Activated T-helper 17 cell treated with anti-CD3 and anti-CD28 coated beads, Interleukin-2, amount 50 U/mL, for 72 hours (primary cell): ENCODE data around the gene FERMT3. TPM values are rescaled to one million over a fixed set of nuclear protein-coding genes. Genes with fewer than 3 reads are reported as not detected.

Source experiments
- ATAC-seq: fragments of 150-1000 bp; cut with Tn5 transposase; replicated peaks from 2 replicates; pipeline ENCODE4 v1.10.0; 2021; ENCODE audit warnings: mild to moderate bottlenecking, moderate library complexity
- H3K27ac Mint-ChIP-seq: one replicate; pipeline ENCODE4 v1.8.0; 2022; ENCODE audit warnings: mixed read lengths
- H3K27me3 Mint-ChIP-seq: one replicate; pipeline ENCODE4 v1.8.0; 2022; ENCODE audit warnings: mixed read lengths
- H3K36me3 Mint-ChIP-seq: one replicate; pipeline ENCODE4 v1.8.0; 2022; ENCODE audit warnings: low read depth, mild to moderate bottlenecking, mixed read lengths
- H3K4me1 Mint-ChIP-seq: one replicate; pipeline ENCODE4 v1.8.0; 2022; ENCODE audit warnings: mixed read lengths
- H3K4me3 Mint-ChIP-seq: one replicate; pipeline ENCODE4 v1.8.0; 2022; ENCODE audit warnings: mild to moderate bottlenecking, mixed read lengths
- H3K9me3 Mint-ChIP-seq: one replicate; pipeline ENCODE4 v1.8.0; 2022; ENCODE audit warnings: mixed read lengths
- total RNA-seq, 2 donors: library from RNA; stranded (reverse); gene quantifications; one replicate each; pipeline ENCODE4 v1.2.3, GENCODE V29; 2022

The FERMT3 gene
- total RNA-seq, 2 donors from 2014 or later = 172 to 191 TPM

DNA sequence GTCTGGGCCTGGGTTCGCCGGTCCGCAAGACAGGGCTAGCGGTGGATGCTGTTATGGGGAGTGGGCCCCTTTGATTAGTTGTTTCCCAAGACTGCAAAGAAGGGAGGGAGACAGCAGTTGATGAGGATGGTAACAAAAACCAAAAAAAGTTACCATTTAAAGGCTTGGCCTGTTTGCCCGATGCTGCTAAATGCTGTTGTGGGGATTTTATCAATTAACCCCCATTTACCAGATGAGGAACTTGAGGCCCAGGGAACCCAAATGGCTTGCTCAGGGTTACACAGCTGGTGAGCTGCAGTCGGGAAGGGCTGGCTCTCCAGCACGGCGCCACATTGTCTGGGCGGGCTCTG lies 16.1 kb downstream of the FERMT3 start:
- Mint-ChIP-seq H3K27ac (no peak overlapping the region), H3K4me3 (no peak overlapping the region), H3K36me3 (peaks cover 71% of the 10 kb centered on the region), H3K27me3 (no peaks in the 10 kb centered on the region), H3K4me1 (no peaks in the 10 kb centered on the region), H3K9me3 (no peaks in the 10 kb centered on the region)
- ATAC-seq = no peak

DNA sequence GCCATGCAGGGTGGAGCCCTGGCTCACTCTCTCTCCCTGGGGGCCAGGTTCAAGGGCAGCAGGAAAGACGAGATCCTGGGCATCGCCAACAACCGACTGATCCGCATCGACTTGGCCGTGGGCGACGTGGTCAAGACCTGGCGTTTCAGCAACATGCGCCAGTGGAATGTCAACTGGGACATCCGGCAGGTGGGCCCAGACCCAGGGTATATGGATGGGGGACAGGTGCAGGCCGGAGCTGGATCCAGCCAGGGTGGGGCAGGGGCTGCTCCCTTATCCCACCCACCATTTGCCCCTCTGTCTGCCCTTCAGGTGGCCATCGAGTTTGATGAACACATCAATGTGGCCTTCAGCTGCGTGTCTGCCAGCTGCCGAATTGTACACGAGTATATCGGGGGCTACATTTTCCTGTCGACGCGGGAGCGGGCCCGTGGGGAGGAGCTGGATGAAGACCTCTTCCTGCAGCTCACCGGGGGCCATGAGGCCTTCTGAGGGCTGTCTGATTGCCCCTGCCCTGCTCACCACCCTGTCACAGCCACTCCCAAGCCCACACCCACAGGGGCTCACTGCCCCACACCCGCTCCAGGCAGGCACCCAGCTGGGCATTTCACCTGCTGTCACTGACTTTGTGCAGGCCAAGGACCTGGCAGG lies 16.6 kb downstream of the FERMT3 start:
- Mint-ChIP-seq H3K4me3 (no peak overlapping the region), H3K9me3 (no peaks in the 10 kb centered on the region), H3K27me3 (no peaks in the 10 kb centered on the region), H3K27ac (no peak overlapping the region), H3K36me3 (peaks cover 71% of the 10 kb centered on the region), H3K4me1 (no peaks in the 10 kb centered on the region)
- ATAC-seq = no peak

DNA sequence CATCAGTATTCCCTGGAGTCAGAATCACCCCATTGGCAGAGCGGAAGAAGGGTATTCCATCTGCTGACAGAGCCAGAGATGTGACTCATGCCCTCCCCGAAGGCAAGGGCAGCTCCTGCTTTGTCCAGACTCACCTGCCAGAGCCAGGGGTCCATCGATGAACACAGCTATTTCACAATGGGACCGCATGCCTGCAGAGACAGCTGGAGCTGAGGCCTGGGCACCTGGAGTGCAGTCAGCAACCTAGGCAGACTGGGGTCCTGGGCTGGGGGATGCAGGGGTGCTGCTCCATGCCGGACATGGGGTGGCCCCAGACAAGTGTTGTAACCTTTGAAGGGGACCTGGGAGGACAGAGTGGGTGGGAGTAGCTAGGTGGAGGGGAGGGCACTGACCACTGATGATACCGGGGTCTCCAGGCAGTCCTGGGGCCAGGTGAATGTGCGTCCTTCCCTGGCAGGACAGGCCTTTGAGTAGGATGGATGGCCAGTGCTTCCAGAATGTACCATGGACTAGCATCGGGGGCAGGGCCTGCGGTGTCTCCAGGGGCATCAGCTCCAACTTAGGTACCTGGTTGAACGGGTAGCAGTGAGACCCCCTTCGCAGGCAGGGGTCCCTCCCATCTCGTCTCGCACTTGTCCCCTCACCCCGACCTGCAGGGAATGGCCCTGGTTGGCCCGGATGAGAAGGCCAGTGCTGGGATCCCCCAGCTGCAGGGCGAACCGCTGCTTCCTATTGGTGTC lies 17.8 kb downstream of the FERMT3 start:
- Mint-ChIP-seq H3K9me3 (no peaks in the 10 kb centered on the region), H3K27ac (peak overlapping the region; percentile 67), H3K27me3 (no peaks in the 10 kb centered on the region), H3K4me1 (no peaks in the 10 kb centered on the region), H3K36me3 (peaks cover 71% of the 10 kb centered on the region), H3K4me3 (peak overlapping the region; percentile 91)
- ATAC-seq = no peak

DNA sequence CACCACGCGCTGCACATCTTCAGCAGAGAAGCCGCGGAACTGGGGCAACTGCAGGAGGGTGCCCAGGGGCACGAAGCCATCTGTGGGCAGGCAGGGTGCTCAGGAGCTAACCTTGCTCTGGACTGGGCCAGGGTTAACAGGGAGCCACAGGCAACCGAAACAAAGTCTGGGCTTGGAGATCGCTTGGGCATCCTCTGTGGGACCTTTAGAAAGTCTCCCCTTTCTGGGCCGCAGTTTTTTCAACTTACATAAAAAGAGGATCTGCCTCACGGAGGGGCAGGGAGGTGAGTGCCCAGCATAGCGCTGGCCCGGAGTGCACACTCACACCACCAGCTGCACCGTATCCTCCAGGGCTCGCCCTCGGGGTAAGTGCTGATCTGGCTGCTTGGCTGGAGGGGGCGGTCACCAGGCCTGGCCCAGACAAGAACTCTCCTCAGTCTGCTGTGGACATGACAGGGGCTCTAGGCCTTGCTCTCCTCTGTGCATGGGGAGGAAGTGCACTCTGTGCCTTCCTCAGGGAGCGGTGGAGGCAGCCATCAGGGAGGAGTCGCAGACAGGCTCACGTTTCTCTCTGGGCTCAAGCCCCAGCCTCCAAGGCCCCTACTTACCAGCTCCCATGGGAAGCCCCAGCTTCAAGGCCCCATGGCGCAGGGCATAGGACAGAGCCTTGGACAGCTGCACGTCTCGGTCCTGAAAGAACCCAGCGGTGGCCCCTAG lies 18.5 kb downstream of the FERMT3 start:
- Mint-ChIP-seq H3K27me3 (no peaks in the 10 kb centered on the region), H3K4me3 (peak overlapping the region; percentile 91), H3K27ac (peak overlapping the region; percentile 67), H3K4me1 (no peaks in the 10 kb centered on the region), H3K9me3 (no peaks in the 10 kb centered on the region), H3K36me3 (peaks cover 71% of the 10 kb centered on the region)
- ATAC-seq = no peak

DNA sequence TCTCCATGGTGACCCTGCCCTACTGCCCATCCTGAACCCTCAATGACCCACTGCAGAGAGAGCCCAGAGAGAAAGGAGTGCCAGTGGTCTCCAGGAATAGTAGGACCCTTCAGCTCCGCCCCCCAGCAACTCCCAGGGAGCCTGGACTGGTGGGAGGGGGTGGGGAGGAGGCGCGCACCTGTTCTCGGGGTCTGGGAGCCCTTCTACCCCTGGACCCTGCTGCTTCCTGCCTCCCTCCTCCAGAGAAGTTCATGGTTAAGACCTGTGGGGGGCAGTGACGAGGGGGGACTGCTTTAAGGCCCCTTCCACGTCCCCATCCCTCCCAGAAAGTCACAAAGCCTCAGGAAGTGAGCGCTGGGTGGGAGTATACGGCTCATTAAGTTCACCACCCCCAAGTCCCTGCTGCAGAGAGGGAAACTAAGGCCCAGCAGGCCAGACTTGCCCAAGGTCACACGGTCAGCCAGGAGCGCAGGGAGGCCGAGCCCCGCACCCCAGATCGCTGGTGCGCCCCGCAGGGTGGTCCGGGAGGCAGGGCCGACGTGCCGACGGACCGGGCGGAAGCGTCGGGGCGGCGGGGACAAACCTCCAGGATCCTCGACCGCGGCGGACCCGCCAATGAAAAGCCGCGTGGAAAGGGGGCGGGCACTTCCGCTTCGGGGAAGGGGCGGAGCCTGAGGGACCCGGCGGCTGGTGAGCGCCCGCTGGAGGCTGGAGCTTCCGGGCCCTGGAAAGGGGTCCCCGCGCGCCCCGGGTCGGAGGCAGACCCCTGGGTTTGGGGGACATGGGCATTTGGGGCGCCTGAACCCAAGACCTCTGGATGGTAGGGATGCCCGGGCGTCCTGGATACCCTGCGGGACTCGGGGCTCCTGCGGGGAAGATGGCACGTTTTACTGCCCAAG lies 19.3 kb downstream of the FERMT3 start, which contains the start of the genes NUDT22 and TRPT1:
Gene NUDT22 (plus strand): TSS at position 667 of the 899 bp plus-strand sequence. CDS start 379 bp downstream, outside the sequence.
Gene TRPT1 (minus strand): TSS at position 579 of the 899 bp plus-strand sequence. CDS start 326 bp downstream, at position 253.
- peak; percentile 77 for ATAC-seq
- no peaks in the 10 kb centered on the region for H3K27me3 Mint-ChIP-seq
- peaks cover 64% of the 10 kb centered on the region for H3K36me3 Mint-ChIP-seq

DNA sequence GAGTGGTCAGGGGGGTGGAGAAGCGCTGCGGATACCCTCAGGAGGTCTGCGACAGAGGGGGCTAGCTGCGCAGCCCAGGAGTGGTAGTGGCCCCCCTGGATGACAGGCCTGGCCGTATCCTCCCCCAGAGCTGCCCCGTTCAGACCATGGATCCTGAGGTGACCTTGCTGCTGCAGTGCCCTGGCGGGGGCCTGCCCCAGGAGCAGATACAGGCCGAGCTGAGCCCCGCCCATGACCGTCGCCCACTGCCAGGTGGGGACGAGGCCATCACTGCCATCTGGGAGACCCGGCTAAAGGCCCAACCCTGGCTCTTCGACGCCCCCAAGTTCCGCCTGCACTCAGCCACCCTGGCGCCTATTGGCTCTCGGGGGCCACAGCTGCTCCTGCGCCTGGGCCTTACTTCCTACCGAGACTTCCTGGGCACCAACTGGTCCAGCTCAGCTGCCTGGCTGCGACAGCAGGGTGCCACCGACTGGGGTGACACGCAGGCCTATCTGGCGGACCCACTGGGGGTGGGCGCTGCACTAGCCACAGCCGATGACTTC lies 20.1 kb downstream of the FERMT3 start:
- Mint-ChIP-seq H3K36me3 (peaks cover 58% of the 10 kb centered on the region), H3K27ac (peak overlapping the region; percentile 85), H3K4me3 (peak overlapping the region; percentile 91), H3K4me1 (no peaks in the 10 kb centered on the region), H3K27me3 (no peaks in the 10 kb centered on the region), H3K9me3 (no peaks in the 10 kb centered on the region)
- ATAC-seq = peak; percentile 66

More for the DNA sequence above, 19.3 kb downstream of the FERMT3 start, which contains the start of the genes NUDT22 and TRPT1:
- H3K4me1 Mint-ChIP-seq = no peaks in the 10 kb centered on the region
- H3K9me3 Mint-ChIP-seq = no peaks in the 10 kb centered on the region
- H3K4me3 Mint-ChIP-seq = peak within 1 kb of the TSS; percentile 91
- peak within 1 kb of the TSS; percentile 85 for H3K27ac Mint-ChIP-seq

DNA sequence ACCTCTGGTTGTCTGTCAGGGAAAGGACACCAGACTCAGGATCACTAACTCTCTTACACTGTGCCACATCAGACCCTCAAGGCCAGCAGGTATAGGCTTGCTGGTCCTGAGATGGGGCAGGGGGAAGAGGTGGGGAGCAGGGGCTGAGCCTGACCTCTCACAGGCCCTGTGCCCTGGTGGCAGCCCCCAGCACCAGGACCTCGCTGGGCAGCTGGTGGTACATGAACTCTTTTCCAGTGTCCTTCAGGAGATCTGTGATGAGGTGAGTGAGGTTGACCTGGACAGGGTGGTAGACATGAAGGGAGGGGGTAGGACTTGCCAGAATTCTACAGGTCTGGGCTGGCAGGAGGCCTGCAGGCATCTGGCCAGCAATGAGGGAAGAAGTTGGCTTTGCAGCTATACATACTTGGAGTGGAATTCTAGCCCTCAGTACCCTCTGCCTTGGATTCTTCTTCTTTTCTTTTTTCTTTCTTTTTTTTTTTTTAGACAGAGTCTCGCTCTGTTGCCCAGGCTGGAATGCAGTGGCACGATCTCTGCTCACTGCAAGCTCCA lies 21.0 kb downstream of the FERMT3 start:
- no peak for ATAC-seq
- Mint-ChIP-seq H3K27me3 (no peaks in the 10 kb centered on the region), H3K9me3 (no peaks in the 10 kb centered on the region), H3K27ac (peak overlapping the region; percentile 85), H3K4me1 (peaks cover 5% of the 10 kb centered on the region), H3K4me3 (peak overlapping the region; percentile 91), H3K36me3 (peaks cover 49% of the 10 kb centered on the region)

DNA sequence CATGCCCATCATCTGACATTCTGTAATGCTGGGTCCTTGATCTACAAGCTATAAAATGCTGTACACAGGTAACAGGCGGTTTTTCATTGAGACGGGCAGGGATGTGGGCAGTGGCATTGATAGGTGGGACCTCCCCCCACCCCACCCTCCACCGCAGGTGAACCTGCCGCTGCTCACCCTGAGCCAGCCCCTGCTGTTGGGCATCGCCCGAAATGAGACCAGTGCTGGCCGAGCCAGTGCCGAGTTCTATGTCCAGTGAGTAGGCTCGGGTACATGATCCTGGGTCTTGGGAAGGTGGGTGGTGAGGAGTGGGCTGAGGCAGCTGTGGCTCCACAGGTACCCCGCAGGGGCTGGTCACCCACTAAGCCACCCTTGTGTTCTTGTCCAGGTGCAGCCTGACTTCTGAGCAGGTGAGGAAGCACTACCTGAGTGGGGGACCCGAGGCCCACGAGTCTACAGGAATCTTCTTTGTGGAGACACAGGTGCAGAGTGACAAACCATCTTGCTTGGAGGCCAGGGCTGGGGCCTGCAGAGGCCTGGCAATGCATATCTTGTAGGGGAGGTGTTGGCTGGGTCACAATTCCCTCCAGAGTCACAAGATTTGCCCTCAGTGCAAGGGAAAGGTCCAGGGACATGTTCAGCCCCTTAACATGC lies 22.7 kb downstream of the FERMT3 start:
- peak overlapping the region; percentile 46 for H3K27ac Mint-ChIP-seq
- no peaks in the 10 kb centered on the region for H3K9me3 Mint-ChIP-seq
- H3K4me1 Mint-ChIP-seq = peaks cover 5% of the 10 kb centered on the region
- H3K27me3 Mint-ChIP-seq = no peaks in the 10 kb centered on the region
- no peak for ATAC-seq
- H3K4me3 Mint-ChIP-seq = peak overlapping the region; percentile 91
- peaks cover 38% of the 10 kb centered on the region for H3K36me3 Mint-ChIP-seq

DNA sequence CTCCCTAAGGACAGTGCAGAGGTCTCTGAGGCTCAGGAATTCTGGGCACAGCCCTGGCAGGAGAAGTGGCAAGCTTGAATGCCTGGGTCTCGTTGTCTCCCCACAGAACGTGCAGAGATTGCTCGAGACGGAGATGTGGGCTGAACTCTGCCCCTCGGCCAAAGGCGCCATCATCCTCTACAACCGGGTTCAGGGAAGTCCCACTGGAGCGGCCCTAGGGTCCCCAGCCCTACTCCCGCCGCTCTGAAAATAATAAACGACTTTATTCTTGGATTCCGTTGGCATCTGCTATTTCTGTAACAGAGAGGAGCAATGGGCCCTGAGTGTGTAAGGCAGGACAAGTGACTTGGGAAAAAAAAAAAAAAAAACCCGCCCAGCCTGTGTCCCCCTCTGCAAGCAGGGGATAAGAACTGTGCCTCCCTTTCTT lies 23.2 kb downstream of the FERMT3 start:
- Mint-ChIP-seq H3K36me3 (peaks cover 38% of the 10 kb centered on the region), H3K4me3 (peak overlapping the region; percentile 91), H3K9me3 (no peaks in the 10 kb centered on the region), H3K27ac (peak overlapping the region; percentile 46), H3K4me1 (peaks cover 5% of the 10 kb centered on the region), H3K27me3 (no peaks in the 10 kb centered on the region)
- ATAC-seq = no peak

DNA sequence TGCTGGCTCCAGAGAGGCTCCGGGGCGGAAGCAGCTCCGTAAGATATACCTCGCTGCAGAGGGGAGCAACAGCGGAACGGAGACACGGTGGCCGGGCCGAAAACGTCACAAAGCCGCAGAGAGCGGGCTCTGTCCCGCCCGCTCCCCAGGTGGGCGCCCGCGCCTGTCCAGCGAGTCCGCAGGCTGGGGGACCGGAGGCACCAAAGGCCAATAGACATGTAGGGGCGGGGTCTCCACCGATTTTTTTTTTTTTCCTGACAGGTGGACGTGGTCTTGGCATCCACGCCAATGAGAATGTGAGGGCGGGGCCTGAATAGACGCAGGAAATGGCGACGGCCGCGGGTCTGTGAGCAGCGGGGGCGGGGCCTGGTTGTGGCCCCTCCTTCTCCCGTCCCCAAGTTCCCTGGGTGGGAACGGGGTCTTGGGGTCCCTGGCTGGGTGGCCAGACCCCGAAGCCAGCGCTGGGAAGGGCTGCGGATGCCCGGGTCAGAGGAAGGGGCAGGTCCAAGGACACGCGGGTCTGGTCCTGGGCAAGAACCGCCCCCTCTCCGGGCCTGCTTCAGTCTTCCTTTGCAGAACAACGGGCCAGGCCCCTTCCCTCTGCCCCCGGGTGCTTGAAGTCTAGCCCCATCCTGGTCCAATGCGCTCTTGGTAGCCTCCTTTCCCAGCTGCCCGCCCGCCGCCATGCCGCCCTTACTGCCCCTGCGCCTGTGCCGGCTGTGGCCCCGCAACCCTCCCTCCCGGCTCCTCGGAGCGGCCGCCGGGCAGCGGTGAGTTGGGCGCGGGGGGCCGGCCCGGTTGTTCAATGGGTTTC lies 23.9 kb downstream of the FERMT3 start, which contains the start of gene DNAJC4:
Gene DNAJC4 (plus strand): TSS at position 378 of the 814 bp plus-strand sequence. CDS start 307 bp downstream, at position 685.
- H3K36me3 Mint-ChIP-seq = peaks cover 43% of the 10 kb centered on the region

DNA sequence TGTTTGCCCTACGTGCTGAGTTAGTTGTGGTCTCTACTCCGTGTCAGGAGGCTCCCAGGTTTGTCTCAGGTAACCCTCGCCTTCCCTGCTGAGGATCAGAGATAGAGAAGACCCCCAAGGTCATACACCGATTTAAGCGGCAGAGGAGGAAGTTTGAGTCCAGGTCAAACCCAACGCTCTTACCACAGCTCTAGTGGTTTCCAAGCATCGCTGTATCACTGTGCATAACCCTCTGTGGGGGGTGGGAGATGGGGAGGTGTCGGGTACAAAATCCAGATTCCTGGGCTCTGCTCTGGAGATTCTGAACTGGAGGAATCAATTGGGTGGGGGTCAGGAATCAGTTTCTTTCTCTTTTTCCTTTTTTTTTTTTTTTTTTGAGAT lies 24.5 kb downstream of the FERMT3 start:
- H3K36me3 Mint-ChIP-seq = peaks cover 47% of the 10 kb centered on the region
- peaks cover 10% of the 10 kb centered on the region for H3K4me1 Mint-ChIP-seq
- H3K4me3 Mint-ChIP-seq = peak overlapping the region; percentile 91
- no peak overlapping the region for H3K27ac Mint-ChIP-seq
- H3K27me3 Mint-ChIP-seq = no peaks in the 10 kb centered on the region
- H3K9me3 Mint-ChIP-seq = no peaks in the 10 kb centered on the region
- ATAC-seq = no peak

More for the DNA sequence above, 23.9 kb downstream of the FERMT3 start, which contains the start of gene DNAJC4:
- ATAC-seq = peak; percentile 54
- Mint-ChIP-seq H3K27ac (peak within 1 kb of the TSS; percentile 46), H3K27me3 (no peaks in the 10 kb centered on the region), H3K4me1 (peaks cover 8% of the 10 kb centered on the region), H3K4me3 (peak within 1 kb of the TSS; percentile 91), H3K9me3 (no peaks in the 10 kb centered on the region)

DNA sequence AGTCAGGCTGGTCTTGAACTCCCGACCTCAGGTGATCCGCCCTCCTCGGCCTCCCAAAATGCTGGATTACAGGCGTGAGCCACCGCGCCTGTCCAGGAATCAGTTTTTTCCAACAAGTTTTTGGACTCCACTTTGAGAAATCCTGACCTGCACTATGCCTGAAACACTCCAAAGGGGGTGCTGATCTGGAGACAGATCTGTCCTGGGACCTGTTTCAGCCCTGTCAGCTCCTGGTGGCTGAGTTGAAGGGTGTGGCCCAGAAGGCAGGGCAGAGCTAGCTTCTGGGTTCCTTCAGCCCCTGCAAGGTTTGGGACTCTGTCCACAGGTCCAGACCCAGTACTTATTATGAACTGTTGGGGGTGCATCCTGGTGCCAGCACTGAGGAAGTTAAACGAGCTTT lies 25.0 kb downstream of the FERMT3 start:
- Mint-ChIP-seq H3K4me3 (peak overlapping the region; percentile 91), H3K36me3 (peaks cover 44% of the 10 kb centered on the region), H3K27ac (peak overlapping the region; percentile 63), H3K27me3 (no peaks in the 10 kb centered on the region), H3K4me1 (peaks cover 10% of the 10 kb centered on the region), H3K9me3 (no peaks in the 10 kb centered on the region)
- ATAC-seq = no peak
